ENCODE results near the gene SERAC1. TPM values are rescaled to one million over a fixed set of nuclear protein-coding genes. Genes with fewer than 3 reads are reported as not detected.
"Not testable (repeated sequence)": the region's sequence is repeated elsewhere in the genome, so short reads cannot be mapped to it uniquely, and the experiment has no call there.

SERAC1 gene
- total and polyA plus RNA-seq, 10 of the 15 experiments (the other 5 are each of a cell fraction or from before 2014, with no cell fraction given), result 0.76 to 2.9 (median 2.2) TPM

- H3K9me3 ChIP-seq (replicated peaks; ENCODE audit: control insufficient read depth, insufficient read depth, low read length); H3K27me3 ChIP-seq (replicated peaks in 1 of 2; ENCODE audit: control insufficient read depth in 2 of 2, insufficient read depth in 2 of 2, low read length in 1 of 2); H4K20me1 ChIP-seq (ENCODE audit: control insufficient read depth, insufficient read depth); H2AFZ ChIP-seq (ENCODE audit: control insufficient read depth, low read depth, low read length); H3K79me2 ChIP-seq (ENCODE audit: control insufficient read depth, insufficient read depth, low read length); H3K36me3 ChIP-seq (ENCODE audit: control insufficient read depth in 2 of 2, insufficient read depth in 2 of 2, low read length in 1 of 2); RAD21 ChIA-PET (ENCODE audit: unreplicated experiment); H3K4me1 ChIP-seq (ENCODE audit: control insufficient read depth, insufficient read depth, low read length); DNase-seq (ENCODE audit: low read depth, low spot score); FAIRE-seq; intact Hi-C loops (cut with micrococcal nuclease; ENCODE audit: unreplicated experiment); H3K9ac ChIP-seq (ENCODE audit: control insufficient read depth, insufficient read depth, low read length); in situ Hi-C loops (cut with MboI); POLR2A ChIA-PET; H3K4me3 ChIP-seq; H3K4me2 ChIP-seq (ENCODE audit: control insufficient read depth, insufficient read depth); BruUV-seq (replicated peaks); H3K27ac ChIP-seq (ENCODE audit: control insufficient read depth, insufficient read depth); ATAC-seq: not testable (repeated sequence)
- ChIA-PET SMC1A (ENCODE audit: uncharacterized antibody, unreplicated experiment) (interaction anchor here (1.1 kb wide), 1 partner anchor 18 kb away, joined by 5 read pairs; no protein-coding TSS in a partner anchor), CTCF (interaction anchor here (1.4 kb wide), 1 partner anchor 22 kb away, joined by 3 read pairs; no protein-coding TSS in a partner anchor)
- WGBS (ENCODE audit: insufficient coverage, insufficient replicate concordance, low lambda C conversion rate, missing lambda C conversion rate), result 74% methylated on average over 16 of the region's 16 CpGs
Observed at GRCh38 chr6:158183174-158183972, 15.3 kb upstream of the SERAC1 start.

- POLR2A ChIA-PET, result not testable (repeated sequence)
Observed at GRCh38 chr6:158177712-158178111, 9.7 kb upstream of the SERAC1 start.

More at GRCh38 chr6:158177712-158178111, 9.7 kb upstream of the SERAC1 start:
- CTCF ChIA-PET; BruUV-seq (replicated peaks); H3K27me3 ChIP-seq (replicated peaks in 1 of 2; ENCODE audit: control insufficient read depth in 2 of 2, insufficient read depth in 2 of 2, low read length in 1 of 2); in situ Hi-C loops (cut with MboI); FAIRE-seq; H3K4me1 ChIP-seq (ENCODE audit: control insufficient read depth, insufficient read depth, low read length); H3K27ac ChIP-seq (ENCODE audit: control insufficient read depth, insufficient read depth); H3K36me3 ChIP-seq (ENCODE audit: control insufficient read depth in 2 of 2, insufficient read depth in 2 of 2, low read length in 1 of 2); H4K20me1 ChIP-seq (ENCODE audit: control insufficient read depth, insufficient read depth); RAD21 ChIA-PET (ENCODE audit: unreplicated experiment); H3K9ac ChIP-seq (ENCODE audit: control insufficient read depth, insufficient read depth, low read length); SMC1A ChIA-PET (ENCODE audit: uncharacterized antibody, unreplicated experiment); H2AFZ ChIP-seq (ENCODE audit: control insufficient read depth, low read depth, low read length); H3K4me2 ChIP-seq (ENCODE audit: control insufficient read depth, insufficient read depth); DNase-seq (ENCODE audit: low read depth, low spot score); ATAC-seq; intact Hi-C loops (cut with micrococcal nuclease; ENCODE audit: unreplicated experiment); H3K4me3 ChIP-seq; H3K79me2 ChIP-seq (ENCODE audit: control insufficient read depth, insufficient read depth, low read length); H3K9me3 ChIP-seq (replicated peaks; ENCODE audit: control insufficient read depth, insufficient read depth, low read length): not testable (repeated sequence)
- WGBS (ENCODE audit: insufficient coverage, insufficient replicate concordance, low lambda C conversion rate, missing lambda C conversion rate), result 97% methylated on average over 3 of the region's 3 CpGs

Measured in GM12878 (cell line).